ENCODE data around the gene FAM118B. TPM values are rescaled to one million over a fixed set of nuclear protein-coding genes. Genes with fewer than 3 reads are reported as not detected.

The FAM118B gene
- 10 to 100 TPM; 23.0 to 24.3 TPM for total RNA-seq
- 10 to 100 TPM; 10.8 to 18.4 TPM for polyA plus RNA-seq
- long read RNA-seq, donor 1, transcript FAM118B-209 (9 exons, 2,402 nt), result major isoform, 6 of 44 reads
- long read RNA-seq, donor 1, partial matches to known transcripts, result 30 of 44 reads
- long read RNA-seq, donor 1, other reads (novel, unspliced or antisense), result 7 of 44 reads
- long read RNA-seq, donor 2, partial matches to known transcripts, result 5 of 6 reads
- long read RNA-seq, donor 2, other reads (novel, unspliced or antisense), result 0 of 6 reads
- long read RNA-seq, donor 3, partial matches to known transcripts, result 8 of 28 reads
- long read RNA-seq, donor 3, other reads (novel, unspliced or antisense), result 17 of 28 reads
- long read RNA-seq, donor 4, partial matches to known transcripts, result 16 of 16 reads
- long read RNA-seq, donor 4, other reads (novel, unspliced or antisense), result 0 of 16 reads
- long read RNA-seq, donor 5, transcript FAM118B-209 (9 exons, 2,402 nt), result major isoform, 9 of 53 reads
- long read RNA-seq, donor 5, partial matches to known transcripts, result 24 of 53 reads
- long read RNA-seq, donor 5, other reads (novel, unspliced or antisense), result 18 of 53 reads

GRCh38 chr11:126211236-126212088, at the start of gene FAM118B, which contains the start of gene RPUSD4:
Gene FAM118B (plus strand): TSS chr11:126211782. CDS start chr11:126235002, 23,220 bp downstream.
Gene RPUSD4 (minus strand): TSS chr11:126211650. CDS start chr11:126211638, 12 bp downstream.
- peak within 1 kb of the TSS; percentile 95 for H3K4me3 ChIP-seq
- WGBS, 2 donors, result 0 to 1% methylated on average over 62 of the region's 62 CpGs
- H3K27ac ChIP-seq (ENCODE audit: low read depth in 1 of 2, low read length in 1 of 2), result peak within 1 kb of the TSS; percentile 62 to 76
- TF ChIP-seq, protein P1, sequence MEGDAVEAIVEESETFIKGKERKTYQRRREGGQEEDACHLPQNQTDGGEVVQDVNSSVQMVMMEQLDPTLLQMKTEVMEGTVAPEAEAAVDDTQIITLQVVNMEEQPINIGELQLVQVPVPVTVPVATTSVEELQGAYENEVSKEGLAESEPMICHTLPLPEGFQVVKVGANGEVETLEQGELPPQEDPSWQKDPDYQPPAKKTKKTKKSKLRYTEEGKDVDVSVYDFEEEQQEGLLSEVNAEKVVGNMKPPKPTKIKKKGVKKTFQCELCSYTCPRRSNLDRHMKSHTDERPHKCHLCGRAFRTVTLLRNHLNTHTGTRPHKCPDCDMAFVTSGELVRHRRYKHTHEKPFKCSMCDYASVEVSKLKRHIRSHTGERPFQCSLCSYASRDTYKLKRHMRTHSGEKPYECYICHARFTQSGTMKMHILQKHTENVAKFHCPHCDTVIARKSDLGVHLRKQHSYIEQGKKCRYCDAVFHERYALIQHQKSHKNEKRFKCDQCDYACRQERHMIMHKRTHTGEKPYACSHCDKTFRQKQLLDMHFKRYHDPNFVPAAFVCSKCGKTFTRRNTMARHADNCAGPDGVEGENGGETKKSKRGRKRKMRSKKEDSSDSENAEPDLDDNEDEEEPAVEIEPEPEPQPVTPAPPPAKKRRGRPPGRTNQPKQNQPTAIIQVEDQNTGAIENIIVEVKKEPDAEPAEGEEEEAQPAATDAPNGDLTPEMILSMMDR (IDR thresholded peaks at IDR 0.05; ENCODE audit: control extremely low read depth, extremely low read depth), result no peak
- peak; percentile 97 to 98 (median 98) for DNase-seq
- no peaks in the 10 kb centered on the region for H3K27me3 ChIP-seq (ENCODE audit: control insufficient read depth in 3 of 3, insufficient read depth in 3 of 3, low read length in 2 of 3)
- H3K4me1 ChIP-seq (ENCODE audit: control insufficient read depth in 5 of 5, insufficient read depth in 5 of 5, low read length in 5 of 5), result peaks cover 4 to 22% (median 14%) of the 10 kb centered on the region in 5 donors
- peak; percentile 95 for ATAC-seq (ENCODE audit: insufficient read depth, low FRiP score)
- no peaks in the 10 kb centered on the region for H3K9me3 ChIP-seq (ENCODE audit: control insufficient read depth in 4 of 4, insufficient read depth in 3 of 4, low read length in 3 of 4)
- peaks cover 3 to 13% (median 5%) of the 10 kb centered on the region in 4 donors for H3K36me3 ChIP-seq (ENCODE audit: control insufficient read depth in 4 of 4, insufficient read depth in 4 of 4, low read length in 4 of 4)
- peak within 1 kb of the TSS; percentile 48 to 94 for H3K9ac ChIP-seq (ENCODE audit: insufficient read depth in 1 of 2, low read length in 2 of 2)

GRCh38 chr11:126162306-126163030, 49.1 kb upstream of the FAM118B start:
- no peak overlapping the region for H3K9ac ChIP-seq (ENCODE audit: insufficient read depth in 1 of 2, low read length in 2 of 2)
- H3K27me3 ChIP-seq (ENCODE audit: control insufficient read depth in 3 of 3, insufficient read depth in 3 of 3, low read length in 2 of 3), result no peaks in the 10 kb centered on the region
- TF ChIP-seq, protein P1 (IDR thresholded peaks at IDR 0.05; ENCODE audit: control extremely low read depth, extremely low read depth), result no peak
- WGBS, 2 donors, result 93 to 96% methylated on average over 13 to 14 of the region's 14 CpGs
- H3K4me1 ChIP-seq (ENCODE audit: control insufficient read depth in 5 of 5, insufficient read depth in 5 of 5, low read length in 5 of 5), result peaks cover 0 to 54% (median 19%) of the 10 kb centered on the region in 5 donors
- DNase-seq (peak in 1 of 3 donors; percentile 31), ATAC-seq (ENCODE audit: insufficient read depth, low FRiP score) (no peak)
- no peak overlapping the region for H3K27ac ChIP-seq (ENCODE audit: low read depth in 1 of 2, low read length in 1 of 2)
- no peak overlapping the region for H3K4me3 ChIP-seq
- H3K9me3 ChIP-seq (ENCODE audit: control insufficient read depth in 4 of 4, insufficient read depth in 3 of 4, low read length in 3 of 4), result peaks cover 0 to 2% (median 0%) of the 10 kb centered on the region in 4 donors
- H3K36me3 ChIP-seq (ENCODE audit: control insufficient read depth in 4 of 4, insufficient read depth in 4 of 4, low read length in 4 of 4), result no peaks in the 10 kb centered on the region

DNA sequence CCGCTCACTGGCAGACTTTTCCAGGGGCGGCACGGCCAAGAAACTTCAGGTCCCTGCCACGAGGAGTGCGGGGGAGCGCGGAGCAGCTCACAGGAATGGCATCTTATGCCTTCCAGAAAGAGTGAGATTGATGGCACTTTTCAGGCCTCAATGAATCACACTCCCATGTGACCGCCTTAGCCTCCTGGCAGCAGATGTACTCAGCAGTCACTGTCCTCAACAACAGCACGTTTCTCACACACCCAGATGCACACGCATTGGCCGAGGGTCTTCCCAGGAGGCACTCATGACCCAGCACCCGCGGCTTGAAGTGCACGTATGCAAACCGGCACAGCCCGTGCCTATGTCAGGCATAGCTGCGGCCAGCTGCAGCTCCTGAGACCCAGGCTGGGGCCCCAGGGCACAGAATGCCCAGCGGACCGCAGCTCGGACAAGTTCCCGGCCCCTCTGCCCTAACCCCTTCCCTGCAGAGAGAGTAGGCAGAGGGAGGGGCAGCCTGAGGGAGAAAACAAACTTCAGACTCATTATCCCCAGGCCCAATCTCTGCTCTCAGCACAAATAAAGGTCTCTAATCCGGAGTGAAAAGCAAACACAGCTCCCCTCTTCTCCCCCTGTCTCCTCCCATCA, 48.4 kb upstream of the FAM118B start:
- DNase-seq (peak; percentile 63 to 77 (median 66)), ATAC-seq (ENCODE audit: insufficient read depth, low FRiP score) (peak; percentile 30)
- WGBS, 2 donors, result 64 to 78% methylated on average over 22 of the region's 22 CpGs
- H3K27me3 ChIP-seq (ENCODE audit: control insufficient read depth in 3 of 3, insufficient read depth in 3 of 3, low read length in 2 of 3), result no peaks in the 10 kb centered on the region
- TF ChIP-seq, protein P1 (IDR thresholded peaks at IDR 0.05; ENCODE audit: control extremely low read depth, extremely low read depth), result no peak
- no peak overlapping the region for H3K4me3 ChIP-seq
- H3K9me3 ChIP-seq (ENCODE audit: control insufficient read depth in 4 of 4, insufficient read depth in 3 of 4, low read length in 3 of 4), result peaks cover 0 to 2% (median 0%) of the 10 kb centered on the region in 4 donors
- peaks cover 0 to 50% (median 23%) of the 10 kb centered on the region in 5 donors for H3K4me1 ChIP-seq (ENCODE audit: control insufficient read depth in 5 of 5, insufficient read depth in 5 of 5, low read length in 5 of 5)
- H3K36me3 ChIP-seq (ENCODE audit: control insufficient read depth in 4 of 4, insufficient read depth in 4 of 4, low read length in 4 of 4), result no peaks in the 10 kb centered on the region
- no peak overlapping the region for H3K27ac ChIP-seq (ENCODE audit: low read depth in 1 of 2, low read length in 1 of 2)
- peak overlapping the region in 1 of 2 donors; percentile 34 for H3K9ac ChIP-seq (ENCODE audit: insufficient read depth in 1 of 2, low read length in 2 of 2)
